H9 (cell line): Measurements from ENCODE around the gene RALGPS2. TPM values are rescaled to one million over a fixed set of nuclear protein-coding genes. Genes with fewer than 3 reads are reported as not detected.

ENCODE experiments used
- DNase-seq: peaks from one replicate; pipeline ENCODE4 v3.0.0-alpha.2; 2017
- H2AFZ ChIP-seq: one replicate; pipeline ENCODE4 v1.6.1; 2013; ENCODE audit warnings: mild to moderate bottlenecking, low read length, control low read depth, moderate library complexity
- H2AK5ac ChIP-seq: 2 replicates; pipeline ENCODE4 v1.6.1; 2013; ENCODE audit warnings: low read length, control low read depth, mixed read lengths; ENCODE audit not compliant: insufficient read length
- H2BK120ac ChIP-seq: one replicate; pipeline ENCODE4 v1.6.1; 2013; ENCODE audit warnings: low read depth, mild to moderate bottlenecking, low read length, control low read depth, inconsistent platforms; ENCODE audit not compliant: poor library complexity, severe bottlenecking
- H2BK12ac ChIP-seq: 2 replicates; pipeline ENCODE4 v1.6.1; 2013; ENCODE audit warnings: low read length, control low read depth, mixed read lengths, low read depth; ENCODE audit not compliant: insufficient read length
- H2BK15ac ChIP-seq: 2 replicates; pipeline ENCODE4 v1.6.1; 2013; ENCODE audit warnings: low read depth, low read length, control low read depth
- H2BK20ac ChIP-seq: one replicate; pipeline ENCODE4 v1.6.1; 2013; ENCODE audit warnings: low read depth, mild to moderate bottlenecking, low read length, control low read depth, inconsistent platforms; ENCODE audit not compliant: poor library complexity, severe bottlenecking
- H2BK5ac ChIP-seq: 2 replicates; pipeline ENCODE4 v1.6.1; 2013; ENCODE audit warnings: low read length, control low read depth, mixed read lengths; ENCODE audit not compliant: insufficient read length
- H3K14ac ChIP-seq: 2 replicates; pipeline ENCODE4 v1.6.1; 2013; ENCODE audit warnings: low read length, control low read depth; ENCODE audit not compliant: insufficient read depth
- H3K18ac ChIP-seq: 2 replicates; pipeline ENCODE4 v1.6.1; 2013; ENCODE audit warnings: low read depth, mild to moderate bottlenecking, mixed read lengths, low read length, control low read depth; ENCODE audit not compliant: insufficient read length
- H3K23ac ChIP-seq: 2 replicates; pipeline ENCODE4 v1.6.1; 2013; ENCODE audit warnings: low read length, control low read depth, mixed read lengths, low read depth; ENCODE audit not compliant: insufficient read length
- H3K23me2 ChIP-seq: 2 replicates; pipeline ENCODE4 v1.6.1; 2013; ENCODE audit warnings: low read depth, mild to moderate bottlenecking, mixed read lengths, low read length, control low read depth; ENCODE audit not compliant: insufficient read length, poor library complexity, severe bottlenecking
- H3K27ac ChIP-seq: 2 replicates; pipeline ENCODE4 v1.5.1; 2013; ENCODE audit warnings: low read length, control low read depth, mixed read lengths, low read depth; ENCODE audit not compliant: insufficient read length
- H3K27me3 ChIP-seq: 2 replicates; pipeline ENCODE4 v1.6.1; 2013; ENCODE audit warnings: low read length, control low read depth, inconsistent platforms; ENCODE audit not compliant: insufficient read depth
- H3K4ac ChIP-seq: 2 replicates; pipeline ENCODE4 v1.6.1; 2013; ENCODE audit warnings: low read depth, mild to moderate bottlenecking, control low read depth, inconsistent platforms, low read length, moderate library complexity
- H3K4me1 ChIP-seq: 2 replicates; pipeline ENCODE4 v1.6.1; 2013; ENCODE audit warnings: low read length, control low read depth, inconsistent platforms; ENCODE audit not compliant: insufficient read depth
- H3K4me2 ChIP-seq: 2 replicates; pipeline ENCODE4 v1.6.1; 2013; ENCODE audit warnings: low read length, control low read depth, mixed read lengths; ENCODE audit not compliant: insufficient read length, insufficient read depth
- H3K56ac ChIP-seq: 2 replicates; pipeline ENCODE4 v1.6.1; 2013; ENCODE audit warnings: low read depth, mild to moderate bottlenecking, mixed read lengths, low read length, control low read depth; ENCODE audit not compliant: insufficient read length
- H3K79me1 ChIP-seq: 2 replicates; pipeline ENCODE4 v1.6.1; 2013; ENCODE audit warnings: low read depth, mild to moderate bottlenecking, moderate library complexity, low read length, control low read depth, inconsistent platforms; ENCODE audit not compliant: insufficient read depth, poor library complexity, severe bottlenecking
- H3K79me2 ChIP-seq: 2 replicates; pipeline ENCODE4 v1.6.1; 2013; ENCODE audit warnings: low read length, control low read depth, inconsistent platforms; ENCODE audit not compliant: insufficient read depth
- H3K9ac ChIP-seq: 2 replicates; pipeline ENCODE4 v1.6.1; 2013; ENCODE audit warnings: low read length, control low read depth, mixed read lengths; ENCODE audit not compliant: insufficient read length; ENCODE audit errors: extremely low read depth
- H3K9me3 ChIP-seq: one replicate; pipeline ENCODE4 v1.6.1; 2013; ENCODE audit warnings: low read depth, low read length, inconsistent platforms; ENCODE audit not compliant: control insufficient read depth
- H3T11ph ChIP-seq: one replicate; pipeline ENCODE4 v1.6.1; 2013; ENCODE audit warnings: mild to moderate bottlenecking, low read length, control low read depth, inconsistent platforms
- H4K20me1 ChIP-seq: one replicate; pipeline ENCODE4 v1.6.1; 2013; ENCODE audit not compliant: control insufficient read depth, insufficient read length, insufficient read depth
- H4K5ac ChIP-seq: 2 replicates; pipeline ENCODE4 v1.6.1; 2013; ENCODE audit warnings: low read depth, mild to moderate bottlenecking, mixed read lengths, low read length, control low read depth; ENCODE audit not compliant: insufficient read length
- H4K8ac ChIP-seq: replicated peaks from 2 replicates; pipeline ENCODE4 v1.6.1; 2013; ENCODE audit warnings: low read length, control low read depth, mixed read lengths, low read depth; ENCODE audit not compliant: insufficient read length
- H4K91ac ChIP-seq: 2 replicates; pipeline ENCODE4 v1.6.1; 2013; ENCODE audit warnings: low read depth, mild to moderate bottlenecking, moderate library complexity, mixed read lengths, low read length, control low read depth; ENCODE audit not compliant: insufficient read length
- H3K27ac Mint-ChIP-seq, 3 experiments: 2 replicates in 2 of 3; 3 replicates in 1 of 3; pipeline ENCODE4 v1.8.0; 2020 to 2021; ENCODE audit warnings: mixed read lengths in 3 of 3, mild to moderate bottlenecking in 1 of 3, moderate library complexity in 1 of 3
- H3K27me3 Mint-ChIP-seq: 2 replicates; pipeline ENCODE4 v1.8.0; 2021; ENCODE audit warnings: low read depth, mild to moderate bottlenecking, moderate library complexity, mixed read lengths
- H3K36me3 Mint-ChIP-seq, 3 experiments: 2 replicates in 2 of 3; 3 replicates in 1 of 3; pipeline ENCODE4 v1.8.0; 2020 to 2021; ENCODE audit warnings: low read depth in 3 of 3, mixed read lengths in 3 of 3; ENCODE audit not compliant: insufficient read depth in 1 of 3
- H3K4me1 Mint-ChIP-seq, 2 experiments: 2 replicates each; pipeline ENCODE4 v1.8.0; 2020; ENCODE audit warnings: mixed read lengths in 2 of 2
- H3K4me3 Mint-ChIP-seq, 2 experiments: 2 replicates in 1 of 2; 3 replicates in 1 of 2; pipeline ENCODE4 v1.8.0; 2020 to 2021; ENCODE audit warnings: mild to moderate bottlenecking in 2 of 2, mixed read lengths in 2 of 2, moderate library complexity in 1 of 2
- H3K9me3 Mint-ChIP-seq, 2 experiments: 2 replicates in 1 of 2; 3 replicates in 1 of 2; pipeline ENCODE4 v1.8.0; 2020; ENCODE audit warnings: mild to moderate bottlenecking in 2 of 2, mixed read lengths in 2 of 2, moderate library complexity in 1 of 2
- WGBS: extraction: QIAGEN DNeasy Blood & Tissue Kit; methylation state at CpG from one replicate; pipeline ENCODE4 v1.1.7; 2013; ENCODE audit warnings: missing lambda C conversion rate, low lambda C conversion rate, mixed read lengths; ENCODE audit not compliant: insufficient read length; ENCODE audit errors: extremely low coverage; 5-methylcytosine and 5-hydroxymethylcytosine counted together
- total RNA-seq: library from RNA; stranded (reverse); gene quantifications from 2 replicates; pipeline ENCODE4 v1.2.1, GENCODE V29; 2021
- TF ChIP-seq, protein P1 (sequence below): fragments of 200-600 bp; sonication (generic); conservative IDR thresholded peaks from 3 replicates; pipeline ENCODE4 v1.8.0; 2021; ENCODE audit warnings: antibody characterized with exemption, mild to moderate bottlenecking

RALGPS2 gene
- total RNA-seq, 1 experiment from 2014 or later: 32.6 TPM

DNA sequence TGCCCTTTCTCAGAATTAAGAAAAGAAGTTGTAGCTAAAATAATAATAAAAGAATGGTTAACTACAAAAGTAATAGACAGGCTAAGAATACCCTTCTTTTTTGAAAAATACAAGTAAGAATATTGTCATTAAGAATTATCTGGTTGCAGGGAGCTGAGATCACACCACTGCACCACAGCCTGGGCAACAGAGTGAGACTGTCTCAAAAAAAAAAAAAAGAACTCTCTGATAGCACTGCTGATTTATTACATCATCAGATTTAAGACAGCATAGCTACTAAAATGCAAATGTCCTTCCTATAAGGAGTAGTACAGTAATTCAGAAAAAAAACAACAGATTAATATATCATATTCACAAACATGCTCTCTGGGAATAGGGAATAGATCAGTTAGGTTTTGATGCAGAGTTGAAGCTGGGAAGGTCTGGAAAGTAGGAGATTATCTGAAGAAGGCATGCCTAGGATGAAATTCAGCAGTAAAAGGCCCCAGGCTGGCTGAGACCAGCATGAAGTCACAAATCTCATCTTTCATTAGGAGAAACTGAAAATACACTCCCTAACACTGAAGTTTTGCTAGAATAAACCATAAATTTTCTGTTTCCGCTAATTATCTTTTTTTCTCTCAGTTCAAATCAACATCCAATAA lies 176.6 kb downstream of the RALGPS2 start:
- no peak overlapping the region for H3K4me3 Mint-ChIP-seq
- no peak overlapping the region for H2AFZ ChIP-seq
- H2AK5ac ChIP-seq: no peak overlapping the region
- H3K56ac ChIP-seq: no peak overlapping the region
- H4K91ac ChIP-seq: no peak overlapping the region
- H2BK5ac ChIP-seq: no peak overlapping the region
- no peaks in the 10 kb centered on the region for H3K4me1 ChIP-seq
- no peak overlapping the region for H2BK20ac ChIP-seq
- H3K9me3 ChIP-seq: no peaks in the 10 kb centered on the region
- H3K27me3 ChIP-seq: no peaks in the 10 kb centered on the region
- TF ChIP-seq, protein P1, sequence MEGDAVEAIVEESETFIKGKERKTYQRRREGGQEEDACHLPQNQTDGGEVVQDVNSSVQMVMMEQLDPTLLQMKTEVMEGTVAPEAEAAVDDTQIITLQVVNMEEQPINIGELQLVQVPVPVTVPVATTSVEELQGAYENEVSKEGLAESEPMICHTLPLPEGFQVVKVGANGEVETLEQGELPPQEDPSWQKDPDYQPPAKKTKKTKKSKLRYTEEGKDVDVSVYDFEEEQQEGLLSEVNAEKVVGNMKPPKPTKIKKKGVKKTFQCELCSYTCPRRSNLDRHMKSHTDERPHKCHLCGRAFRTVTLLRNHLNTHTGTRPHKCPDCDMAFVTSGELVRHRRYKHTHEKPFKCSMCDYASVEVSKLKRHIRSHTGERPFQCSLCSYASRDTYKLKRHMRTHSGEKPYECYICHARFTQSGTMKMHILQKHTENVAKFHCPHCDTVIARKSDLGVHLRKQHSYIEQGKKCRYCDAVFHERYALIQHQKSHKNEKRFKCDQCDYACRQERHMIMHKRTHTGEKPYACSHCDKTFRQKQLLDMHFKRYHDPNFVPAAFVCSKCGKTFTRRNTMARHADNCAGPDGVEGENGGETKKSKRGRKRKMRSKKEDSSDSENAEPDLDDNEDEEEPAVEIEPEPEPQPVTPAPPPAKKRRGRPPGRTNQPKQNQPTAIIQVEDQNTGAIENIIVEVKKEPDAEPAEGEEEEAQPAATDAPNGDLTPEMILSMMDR: no peak
- H3K79me1 ChIP-seq: no peaks in the 10 kb centered on the region
- H3K27me3 Mint-ChIP-seq: no peaks in the 10 kb centered on the region
- H4K5ac ChIP-seq: no peak overlapping the region
- no peaks in the 10 kb centered on the region for H3K23me2 ChIP-seq
- H3K27ac ChIP-seq: no peak overlapping the region
- peaks cover 3 to 4% of the 10 kb centered on the region in 2 experiments; a peak in 3 of 5 replicates for H3K9me3 Mint-ChIP-seq
- H4K8ac ChIP-seq: no peak overlapping the region
- no peak overlapping the region for H2BK12ac ChIP-seq
- H3K14ac ChIP-seq: no peak overlapping the region
- peaks cover 0 to 7% of the 10 kb centered on the region in 2 experiments; a peak in 1 of 4 replicates for H3K4me1 Mint-ChIP-seq
- no peak overlapping the region for H3K9ac ChIP-seq
- no CpG with 5 or more reads among the region's 1 CpG for WGBS
- no peak overlapping the region for H2BK120ac ChIP-seq
- no peak overlapping the region for H3K27ac Mint-ChIP-seq
- no peak for DNase-seq
- H2BK15ac ChIP-seq: no peak overlapping the region
- H3T11ph ChIP-seq: no peak overlapping the region
- H3K79me2 ChIP-seq: no peaks in the 10 kb centered on the region
- no peak overlapping the region for H3K4me2 ChIP-seq
- no peak overlapping the region for H3K23ac ChIP-seq
- no peak overlapping the region for H3K18ac ChIP-seq
- H3K4ac ChIP-seq: no peak overlapping the region
- H4K20me1 ChIP-seq: no peaks in the 10 kb centered on the region
- peaks cover 19 to 32% (median 30%) of the 10 kb centered on the region in 3 experiments for H3K36me3 Mint-ChIP-seq
